NCI-H345 treated with DMSO at 0.1 percent for 48 hours (cell line): ENCODE measurements around the gene DUSP11.
"Not testable (repeated sequence)": the region's sequence is repeated elsewhere in the genome, so short reads cannot be mapped to it uniquely, and the experiment has no call there.

Source experiments
- DNase-seq: peaks from one replicate; lab custom pipeline; 2025; ENCODE audit not compliant: unreplicated experiment; lab: John Stamatoyannopoulos, UW

DUSP11 gene

DNA sequence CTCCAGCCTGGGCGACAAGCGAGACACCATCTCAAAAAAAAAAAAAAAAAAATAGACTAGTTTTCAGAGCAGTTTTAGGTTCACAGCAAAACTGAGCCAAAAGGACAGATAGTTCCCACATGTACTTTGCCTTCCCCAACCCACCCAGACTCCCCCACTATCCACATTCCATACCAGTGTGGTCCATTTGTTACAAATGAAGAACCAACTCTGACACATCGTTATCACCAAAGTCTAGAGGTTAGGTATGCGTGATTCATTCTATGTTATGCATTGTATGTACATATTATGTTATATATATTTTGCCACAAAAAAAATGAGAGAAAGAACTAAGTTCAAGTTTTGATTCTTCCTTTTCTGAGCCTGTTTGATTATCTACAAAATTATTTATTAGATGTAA, 3.5 kb downstream of the DUSP11 start:
- no peak for DNase-seq

DNA sequence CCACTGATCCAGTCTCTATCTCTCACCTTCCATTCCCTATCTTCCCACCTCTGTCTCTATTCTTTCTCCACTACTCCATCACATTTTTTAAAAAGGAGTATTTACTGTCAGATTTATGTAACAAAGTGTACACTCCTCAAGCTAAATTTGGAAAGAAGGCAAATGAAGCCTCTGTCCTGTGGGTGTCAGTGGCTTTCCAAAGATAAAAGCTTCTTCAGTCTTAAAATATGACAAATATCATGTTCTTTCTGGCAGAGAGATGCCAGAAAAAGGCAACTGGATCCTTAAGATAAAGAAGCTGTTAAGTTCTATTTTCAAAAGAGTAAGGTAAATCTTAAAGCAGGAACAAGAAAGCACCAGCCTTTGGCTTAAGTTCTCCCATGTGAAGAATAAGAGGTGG, 7.1 kb downstream of the DUSP11 start:
- DNase-seq, result no peak

DNA sequence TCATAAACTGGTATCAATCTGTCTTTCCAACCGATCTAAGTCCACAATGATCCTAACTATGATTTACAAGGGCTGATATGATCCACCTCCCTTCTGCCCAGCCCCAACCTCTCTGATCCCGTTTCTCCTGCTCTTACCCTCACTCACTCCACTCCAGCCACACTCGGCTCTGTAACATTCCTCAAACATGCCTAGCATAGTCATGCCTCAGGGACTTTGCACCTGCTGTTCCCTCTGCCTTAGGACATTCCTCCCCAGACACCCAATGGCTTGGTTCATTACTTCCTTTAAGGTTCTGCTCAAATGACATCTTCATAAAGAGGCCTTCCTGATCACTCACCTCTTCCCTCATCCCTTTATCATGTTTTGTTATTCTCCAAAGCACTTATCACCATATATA, 9.2 kb downstream of the DUSP11 start:
- no peak for DNase-seq

DNA sequence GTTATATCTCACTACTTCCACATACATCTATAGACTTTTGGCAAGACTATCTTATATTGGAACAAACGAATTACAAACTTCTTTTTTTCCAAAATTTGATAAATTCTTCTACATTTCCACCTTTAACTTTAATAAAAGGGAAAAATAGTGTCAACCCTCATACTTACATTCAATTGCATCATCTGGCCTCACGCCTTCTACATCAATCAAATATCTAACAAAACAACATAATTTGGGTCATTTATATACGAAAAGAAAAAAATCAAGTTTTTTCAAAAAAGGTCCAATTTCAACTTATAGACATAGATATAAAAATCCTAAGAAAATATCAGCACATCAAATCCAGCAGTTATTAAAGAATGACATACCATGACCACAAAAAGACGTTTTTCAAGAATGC, 12.9 kb downstream of the DUSP11 start:
- DNase-seq, result no peak

- DNase-seq, result no peak
These were observed 13.6 kb downstream of the DUSP11 start for GRCh38 chr2:73766349-73766748.

- no peak for DNase-seq
These were observed 15.0 kb downstream of the DUSP11 start for GRCh38 chr2:73764945-73765344.

DNA sequence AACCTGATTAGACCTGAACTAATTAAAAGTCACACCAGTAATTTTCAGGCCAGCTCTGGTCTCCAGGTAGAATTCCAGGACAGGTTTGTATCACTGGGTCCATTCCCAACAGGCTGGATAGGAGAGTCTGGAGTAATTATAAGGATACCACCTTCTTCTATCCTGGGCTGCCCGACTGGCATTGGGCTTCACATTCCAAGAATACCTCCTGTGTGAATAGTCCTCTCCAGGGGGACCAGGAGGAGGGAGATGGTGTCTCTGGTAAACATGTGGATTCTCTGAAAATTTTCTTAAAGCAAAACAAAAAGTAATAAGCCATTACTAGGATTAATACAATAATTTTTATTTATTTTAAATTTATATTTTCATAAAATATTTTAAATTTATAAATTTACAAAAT, 17.3 kb downstream of the DUSP11 start:
- DNase-seq, result no peak

GRCh38 chr2:73759904-73760303, 20.0 kb downstream of the DUSP11 start:
- no peak for DNase-seq

DNA sequence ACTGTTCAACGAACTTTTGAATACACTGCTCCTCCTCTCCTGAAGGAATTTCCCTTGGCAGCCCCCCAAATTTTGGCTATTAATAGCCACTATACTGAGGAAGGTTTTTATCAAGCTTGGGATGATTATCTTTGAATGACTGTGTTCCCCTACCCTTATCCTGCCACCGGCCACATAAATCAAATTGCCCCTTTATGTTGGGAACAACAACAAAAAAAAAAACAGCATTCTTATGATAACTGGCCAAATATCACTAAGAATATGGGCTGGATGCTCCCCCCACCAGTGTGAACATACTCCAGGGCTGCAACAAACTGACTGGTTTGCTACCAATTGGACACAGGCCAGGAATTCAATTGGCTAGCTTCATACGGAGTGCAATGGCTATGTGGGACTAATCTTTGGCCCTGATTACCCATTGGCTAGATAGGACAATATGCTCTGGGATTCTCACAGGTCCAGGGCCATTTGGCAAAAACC, 20.6 kb downstream of the DUSP11 start:
- DNase-seq, result no peak

GRCh38 chr2:73754332-73754731, 25.6 kb downstream of the DUSP11 start:
- not testable (repeated sequence) for DNase-seq

GRCh38 chr2:73749314-73749713, 30.6 kb downstream of the DUSP11 start:
- no peak for DNase-seq

- no peak for DNase-seq
These were observed 33.1 kb downstream of the DUSP11 start for GRCh38 chr2:73746877-73747208.

DNA sequence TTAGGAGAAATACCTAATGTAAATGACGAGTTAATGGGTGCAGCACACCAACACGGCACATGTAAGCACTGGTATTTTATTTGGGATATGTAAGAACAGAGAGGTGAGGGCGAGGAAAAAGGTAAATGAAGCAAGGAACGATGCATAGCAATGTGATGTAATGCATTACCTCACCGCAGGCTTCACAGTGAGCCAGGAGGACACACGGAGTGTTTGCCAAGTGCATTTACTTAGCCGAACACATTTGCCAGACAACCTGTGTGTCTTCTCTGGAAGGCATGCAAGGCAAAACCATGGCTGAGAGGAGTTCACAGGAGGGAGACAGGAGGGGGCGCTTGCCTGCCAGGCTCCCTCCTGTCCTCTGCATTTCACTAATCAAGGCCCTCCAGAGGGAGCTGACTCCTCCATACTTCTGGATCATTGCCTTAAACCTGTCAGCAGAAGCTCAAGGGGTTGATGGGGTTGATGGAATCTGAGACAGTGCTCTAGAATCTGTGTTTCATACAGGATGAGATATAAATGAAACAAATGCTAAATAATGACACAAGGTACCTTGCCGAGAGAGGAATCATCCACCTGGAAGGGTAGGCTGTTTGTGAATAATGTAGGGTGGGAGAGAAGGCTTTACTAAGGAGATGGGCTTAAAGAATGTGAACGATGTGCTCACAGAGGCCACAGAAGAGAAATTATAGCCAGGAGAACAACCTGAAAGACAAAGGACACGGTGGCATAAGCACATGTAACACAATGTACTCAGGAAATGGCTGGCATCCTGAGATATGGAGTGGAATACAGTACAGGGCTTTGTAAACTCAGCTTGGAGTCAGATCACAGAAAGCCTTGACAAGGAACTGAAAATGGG, 33.7 kb downstream of the DUSP11 start:
- DNase-seq, result no peak

GRCh38 chr2:73740767-73741166, 39.1 kb downstream of the DUSP11 start:
- DNase-seq, result no peak

GRCh38 chr2:73739101-73739500, 40.8 kb downstream of the DUSP11 start:
- no peak for DNase-seq

DNA sequence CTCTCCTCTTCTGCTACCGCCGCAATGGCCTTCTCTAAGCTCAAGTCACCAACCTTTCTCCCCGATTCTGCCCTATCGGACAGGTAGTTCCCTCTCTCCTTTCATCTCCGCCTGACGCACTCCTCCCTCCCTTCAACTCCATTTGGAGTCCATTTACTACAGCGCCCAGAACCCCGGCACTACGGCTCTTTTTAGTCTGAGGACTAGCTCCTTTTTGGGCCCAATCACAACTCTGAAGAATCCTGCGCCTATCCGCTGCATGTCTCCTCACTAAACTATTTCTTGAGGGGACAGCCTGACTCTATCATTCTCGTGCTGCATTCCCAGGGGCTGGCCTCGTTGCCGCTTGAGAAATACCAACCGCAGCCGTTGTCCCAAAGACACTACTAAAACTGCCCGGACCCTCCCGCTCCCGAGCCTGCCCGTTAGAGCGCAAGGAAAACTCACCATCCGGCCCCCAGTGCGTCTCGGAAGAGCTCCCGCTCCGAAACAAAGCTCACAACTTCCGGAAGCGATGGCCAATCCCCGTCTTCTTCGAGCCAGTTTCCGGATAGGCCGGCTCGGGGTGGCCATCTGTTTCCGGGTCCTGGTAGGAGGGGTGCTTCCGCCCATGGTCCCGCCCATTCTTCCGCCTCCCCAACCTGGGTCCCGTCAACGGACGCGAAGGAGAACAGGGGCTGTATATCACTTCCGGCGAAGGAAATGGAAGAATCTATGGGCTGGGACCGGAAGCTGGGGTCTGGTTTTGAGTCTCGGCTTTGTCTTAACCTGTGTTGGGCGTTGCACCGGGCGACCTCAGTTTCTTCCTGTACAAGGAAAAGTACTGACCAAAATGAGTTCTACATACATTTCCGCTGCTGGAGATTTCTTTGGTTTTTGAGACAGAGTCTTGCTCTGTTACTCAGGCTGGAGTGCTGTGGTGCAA, 42.8 kb downstream of the DUSP11 start, which contains the start of gene TPRKB:
Gene TPRKB, minus strand, starts transcription at position 491 of the 925 bp plus-strand sequence. CDS start 2,776 bp downstream, outside the sequence.
- peak; percentile 92 for DNase-seq

DNA sequence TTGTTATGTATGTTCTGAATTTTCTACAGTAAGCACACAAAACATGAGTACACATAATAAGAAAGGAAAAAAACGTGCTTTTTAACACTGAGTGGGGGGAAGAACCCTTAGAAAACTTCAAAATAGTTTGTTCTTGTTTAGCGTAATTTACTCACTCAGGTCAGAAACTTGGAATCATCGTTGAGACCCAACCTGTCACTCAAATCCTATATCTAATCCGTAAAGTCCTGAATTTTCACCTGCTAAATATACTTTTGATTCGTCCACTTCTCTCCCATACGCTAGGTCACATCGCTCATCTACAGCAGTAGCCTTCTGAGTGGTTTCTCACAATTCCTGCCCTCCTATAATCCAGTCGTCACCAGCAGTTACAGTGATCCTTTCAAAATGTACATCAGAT, 43.5 kb downstream of the DUSP11 start:
- DNase-seq, result no peak

GRCh38 chr2:73730810-73731209, 49.1 kb downstream of the DUSP11 start:
- no peak for DNase-seq

DNA sequence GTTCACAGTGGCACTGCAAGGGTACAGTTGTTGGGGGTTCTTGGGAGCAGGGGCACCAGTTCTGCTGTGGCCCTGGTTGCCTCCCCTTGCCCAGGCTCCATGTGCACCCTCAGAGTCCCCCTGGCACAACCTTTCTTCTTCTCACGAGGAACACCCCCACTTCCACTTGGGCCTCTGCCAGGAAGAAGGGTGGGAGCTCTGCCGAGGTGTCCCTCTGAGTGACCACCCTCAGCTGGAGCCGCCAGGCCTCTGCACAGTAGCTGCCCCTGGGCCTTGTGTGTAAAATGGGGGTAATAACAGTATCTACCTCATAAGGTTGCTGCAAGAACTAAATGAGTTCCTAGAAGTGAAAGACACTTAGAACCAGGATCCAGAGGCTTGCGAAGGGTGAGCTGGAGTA, 51.2 kb downstream of the DUSP11 start:
- no peak for DNase-seq

DNA sequence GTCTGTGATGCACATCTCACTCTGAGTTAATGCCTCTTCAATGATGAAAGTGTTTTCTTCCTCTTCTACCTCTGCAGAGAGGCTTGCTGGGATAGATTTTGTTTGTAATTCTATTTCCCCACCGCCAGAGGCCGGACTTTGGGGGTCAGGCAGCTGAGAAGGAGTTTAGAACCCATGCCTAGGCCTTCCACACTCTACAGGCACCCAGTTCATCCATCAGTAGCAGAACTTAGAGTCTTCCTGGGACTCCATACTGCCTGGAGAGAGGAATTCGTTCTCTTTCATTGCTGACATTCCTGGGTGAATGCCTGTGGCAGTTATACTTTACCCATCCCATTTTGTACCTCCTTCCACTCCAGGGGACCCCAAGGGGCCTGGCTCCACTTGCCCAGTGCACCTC, 51.9 kb downstream of the DUSP11 start:
- no peak for DNase-seq

DNA sequence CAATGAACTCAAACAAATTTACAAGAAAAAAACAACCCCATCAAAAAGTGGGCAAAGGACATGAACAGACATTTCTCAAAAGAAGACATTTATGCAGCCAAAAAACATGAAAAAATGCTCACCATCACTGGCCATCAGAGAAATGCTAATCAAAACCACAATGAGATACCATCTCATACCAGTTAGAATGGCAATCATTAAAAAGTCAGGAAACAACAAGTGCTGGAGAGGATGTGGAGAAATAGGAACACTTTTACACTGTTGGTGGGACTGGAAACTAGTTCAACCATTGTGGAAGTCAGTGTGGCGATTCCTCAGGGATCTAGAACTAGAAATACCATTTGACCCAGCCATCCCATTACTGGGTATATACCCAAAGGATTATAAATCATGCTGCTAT, 53.2 kb downstream of the DUSP11 start:
- DNase-seq, result not testable (repeated sequence)
